ENCODE measurements around the gene FMN2.
"Not testable (repeated sequence)": the region's sequence is repeated elsewhere in the genome, so short reads cannot be mapped to it uniquely, and the experiment has no call there.

Gene FMN2

DNA sequence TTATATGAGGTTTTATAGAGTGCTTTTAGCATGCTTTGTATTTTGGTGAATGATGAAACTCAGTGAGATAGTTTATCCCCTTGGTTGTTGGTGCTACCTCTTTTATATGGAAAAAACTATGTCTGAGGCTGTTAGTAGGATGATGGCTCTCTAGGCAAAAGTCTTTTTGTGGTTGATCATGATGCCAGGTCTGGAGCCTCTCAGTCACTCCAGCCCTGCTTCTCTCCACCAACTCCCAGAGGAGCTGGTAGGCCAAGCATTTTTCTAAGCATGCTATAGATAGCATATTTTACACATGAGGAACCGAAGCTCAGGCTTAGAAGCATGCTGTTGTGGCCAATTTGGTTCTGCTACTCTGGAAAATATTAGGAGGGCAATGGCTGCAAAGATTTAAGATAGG lies 82.2 kb downstream of the FMN2 start:
- no peaks in the 10 kb centered on the region for H4K20me1 ChIP-seq (ENCODE audit: insufficient read depth, low read length)
- H3K9ac ChIP-seq (ENCODE audit: low read length): no peak overlapping the region
- no peaks in the 10 kb centered on the region for H3K36me3 ChIP-seq (replicated peaks; ENCODE audit: low read depth, low read length)
- no peaks in the 10 kb centered on the region for H3K79me2 ChIP-seq (ENCODE audit: low read length)
- H3K4me2 ChIP-seq (ENCODE audit: low read length): no peak overlapping the region
- H3K4me3 ChIP-seq (ENCODE audit: low read length): no peak overlapping the region
- TF ChIP-seq EZH2phosphoT487 (IDR thresholded peaks at IDR 0.05; ENCODE audit: low read depth): no peak
- TF ChIP-seq, protein P1, sequence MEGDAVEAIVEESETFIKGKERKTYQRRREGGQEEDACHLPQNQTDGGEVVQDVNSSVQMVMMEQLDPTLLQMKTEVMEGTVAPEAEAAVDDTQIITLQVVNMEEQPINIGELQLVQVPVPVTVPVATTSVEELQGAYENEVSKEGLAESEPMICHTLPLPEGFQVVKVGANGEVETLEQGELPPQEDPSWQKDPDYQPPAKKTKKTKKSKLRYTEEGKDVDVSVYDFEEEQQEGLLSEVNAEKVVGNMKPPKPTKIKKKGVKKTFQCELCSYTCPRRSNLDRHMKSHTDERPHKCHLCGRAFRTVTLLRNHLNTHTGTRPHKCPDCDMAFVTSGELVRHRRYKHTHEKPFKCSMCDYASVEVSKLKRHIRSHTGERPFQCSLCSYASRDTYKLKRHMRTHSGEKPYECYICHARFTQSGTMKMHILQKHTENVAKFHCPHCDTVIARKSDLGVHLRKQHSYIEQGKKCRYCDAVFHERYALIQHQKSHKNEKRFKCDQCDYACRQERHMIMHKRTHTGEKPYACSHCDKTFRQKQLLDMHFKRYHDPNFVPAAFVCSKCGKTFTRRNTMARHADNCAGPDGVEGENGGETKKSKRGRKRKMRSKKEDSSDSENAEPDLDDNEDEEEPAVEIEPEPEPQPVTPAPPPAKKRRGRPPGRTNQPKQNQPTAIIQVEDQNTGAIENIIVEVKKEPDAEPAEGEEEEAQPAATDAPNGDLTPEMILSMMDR (IDR thresholded peaks at IDR 0.05; ENCODE audit: low read depth, low read length): no peak
- no peak overlapping the region for H3K27ac ChIP-seq (ENCODE audit: low read length)
- H3K27me3 ChIP-seq (ENCODE audit: low read depth, low read length): peaks cover 6% of the 10 kb centered on the region; the same call in 1 of the 2 replicates
- H3K9me3 ChIP-seq (ENCODE audit: insufficient read depth, low read length): no peaks in the 10 kb centered on the region
- H2AFZ ChIP-seq (ENCODE audit: low read depth, low read length): no peak overlapping the region
- no peaks in the 10 kb centered on the region for H3K4me1 ChIP-seq (ENCODE audit: low read length)

DNA sequence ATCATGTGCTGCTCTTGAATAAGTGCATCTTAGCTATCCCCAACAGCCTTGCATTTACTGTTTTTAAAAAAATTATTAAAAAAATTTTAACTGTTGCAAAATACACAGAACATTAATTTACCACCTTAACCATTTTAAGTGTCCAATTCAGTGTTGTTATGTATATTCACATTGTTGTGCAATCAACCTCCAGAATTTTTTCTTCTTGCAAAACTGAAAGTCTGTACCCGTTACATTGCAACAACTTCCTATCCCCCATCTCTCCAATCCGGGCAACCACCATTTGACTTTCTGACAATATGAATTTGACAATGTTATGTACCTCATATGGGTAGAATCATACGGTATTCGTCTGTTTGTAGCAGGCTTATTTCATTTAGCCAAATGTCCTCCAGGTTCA lies 83.1 kb downstream of the FMN2 start:
- no peaks in the 10 kb centered on the region for H3K4me1 ChIP-seq (ENCODE audit: low read length)
- no peak overlapping the region for H3K9ac ChIP-seq (ENCODE audit: low read length)
- TF ChIP-seq, protein P1 (IDR thresholded peaks at IDR 0.05; ENCODE audit: low read depth, low read length): no peak
- TF ChIP-seq EZH2phosphoT487 (IDR thresholded peaks at IDR 0.05; ENCODE audit: low read depth): no peak
- H4K20me1 ChIP-seq (ENCODE audit: insufficient read depth, low read length): no peaks in the 10 kb centered on the region
- no peak overlapping the region for H3K4me2 ChIP-seq (ENCODE audit: low read length)
- H3K9me3 ChIP-seq (ENCODE audit: insufficient read depth, low read length): no peaks in the 10 kb centered on the region
- H3K36me3 ChIP-seq (replicated peaks; ENCODE audit: low read depth, low read length): no peaks in the 10 kb centered on the region
- H3K4me3 ChIP-seq (ENCODE audit: low read length): no peak overlapping the region
- peaks cover 6% of the 10 kb centered on the region; the same call in 1 of the 2 replicates for H3K27me3 ChIP-seq (ENCODE audit: low read depth, low read length)
- no peak overlapping the region for H2AFZ ChIP-seq (ENCODE audit: low read depth, low read length)
- H3K27ac ChIP-seq (ENCODE audit: low read length): no peak overlapping the region
- no peaks in the 10 kb centered on the region for H3K79me2 ChIP-seq (ENCODE audit: low read length)

DNA sequence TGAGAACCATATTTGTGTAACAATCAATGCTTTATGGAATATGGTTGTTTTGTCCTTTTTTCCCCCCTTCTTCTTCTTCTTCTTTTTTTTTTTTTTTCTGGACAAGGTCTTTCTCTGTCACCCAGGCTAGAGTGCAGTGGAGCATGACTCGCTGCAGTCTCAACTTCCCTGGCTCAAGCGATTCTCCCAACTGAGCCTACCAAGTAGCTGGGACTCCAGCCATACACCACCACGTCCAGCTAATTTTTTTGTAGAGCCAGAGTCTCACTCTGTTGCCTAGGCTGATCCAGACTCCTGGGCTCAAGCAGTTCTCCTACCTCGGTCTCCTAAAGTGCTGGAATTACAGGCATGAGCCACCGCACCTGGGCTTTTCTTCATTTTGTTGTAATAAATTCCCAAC lies 86.7 kb downstream of the FMN2 start:
- Histone ChIP-seq H2AFZ (ENCODE audit: low read depth, low read length) (no peak overlapping the region), H3K4me2 (ENCODE audit: low read length) (no peak overlapping the region), H3K9me3 (ENCODE audit: insufficient read depth, low read length) (no peaks in the 10 kb centered on the region), H3K36me3 (replicated peaks; ENCODE audit: low read depth, low read length) (no peaks in the 10 kb centered on the region), H3K4me3 (ENCODE audit: low read length) (no peak overlapping the region), H3K79me2 (ENCODE audit: low read length) (no peaks in the 10 kb centered on the region), H3K27ac (ENCODE audit: low read length) (no peak overlapping the region), H3K4me1 (ENCODE audit: low read length) (no peaks in the 10 kb centered on the region), H3K9ac (ENCODE audit: low read length) (no peak overlapping the region), H4K20me1 (ENCODE audit: insufficient read depth, low read length) (no peaks in the 10 kb centered on the region), H3K27me3 (ENCODE audit: low read depth, low read length) (peaks cover 13% of the 10 kb centered on the region)
- no peak for TF ChIP-seq EZH2phosphoT487 (IDR thresholded peaks at IDR 0.05; ENCODE audit: low read depth)
- TF ChIP-seq, protein P1 (IDR thresholded peaks at IDR 0.05; ENCODE audit: low read depth, low read length): no peak

DNA sequence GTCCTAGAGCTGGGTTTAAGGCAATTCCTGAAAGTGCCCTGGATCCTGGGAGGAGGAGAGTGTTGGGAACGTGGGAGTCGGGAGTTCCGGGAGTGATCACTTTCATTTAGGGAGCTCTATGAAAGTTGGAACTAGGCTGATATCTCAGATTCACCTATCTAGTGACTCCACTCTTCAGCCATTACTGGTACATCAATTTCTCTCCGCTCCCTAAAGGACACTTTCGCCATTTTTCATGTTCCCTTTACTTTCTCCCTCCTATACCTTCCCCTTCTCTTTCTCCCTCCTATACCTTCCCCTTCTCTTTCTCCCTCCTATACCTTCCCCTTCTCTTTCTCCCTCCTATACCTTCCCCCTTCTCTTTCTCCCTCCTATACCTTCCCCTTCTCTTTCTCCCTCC lies 93.0 kb downstream of the FMN2 start:
- not testable (repeated sequence) for H3K4me1 ChIP-seq (ENCODE audit: low read length); H3K79me2 ChIP-seq (ENCODE audit: low read length); H2AFZ ChIP-seq (ENCODE audit: low read depth, low read length); H3K36me3 ChIP-seq (replicated peaks; ENCODE audit: low read depth, low read length); H3K9ac ChIP-seq (ENCODE audit: low read length); H3K27ac ChIP-seq (ENCODE audit: low read length); H4K20me1 ChIP-seq (ENCODE audit: insufficient read depth, low read length); H3K4me3 ChIP-seq (ENCODE audit: low read length); H3K4me2 ChIP-seq (ENCODE audit: low read length); H3K9me3 ChIP-seq (ENCODE audit: insufficient read depth, low read length)
- peaks cover 24% of the 10 kb centered on the region for H3K27me3 ChIP-seq (ENCODE audit: low read depth, low read length)

DNA sequence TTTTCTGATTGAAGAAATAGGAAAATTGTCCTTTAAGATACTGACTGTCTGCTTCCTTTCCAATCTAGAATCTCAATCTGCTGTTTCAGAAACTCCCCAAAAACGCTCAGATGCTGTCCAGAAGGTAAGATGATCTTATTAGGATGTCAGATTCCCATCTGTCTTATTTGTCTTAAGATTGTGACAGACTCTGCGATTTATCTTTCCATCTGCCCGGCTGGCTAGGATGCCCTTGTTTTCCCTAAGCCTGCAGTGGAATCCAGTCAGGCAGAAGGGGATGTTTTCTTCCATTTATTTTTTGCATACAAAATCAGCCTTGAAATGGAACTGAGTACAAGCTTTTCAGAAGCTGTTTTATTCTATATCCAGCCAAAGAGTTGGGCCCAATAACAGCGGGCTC lies 96.5 kb downstream of the FMN2 start:
- Histone ChIP-seq H3K4me2 (ENCODE audit: low read length) (no peak overlapping the region), H3K9ac (ENCODE audit: low read length) (no peak overlapping the region), H3K36me3 (replicated peaks; ENCODE audit: low read depth, low read length) (no peaks in the 10 kb centered on the region), H3K4me3 (ENCODE audit: low read length) (no peak overlapping the region), H3K4me1 (ENCODE audit: low read length) (peaks cover 17% of the 10 kb centered on the region), H3K27me3 (ENCODE audit: low read depth, low read length) (peaks cover 22% of the 10 kb centered on the region), H3K9me3 (ENCODE audit: insufficient read depth, low read length) (no peaks in the 10 kb centered on the region), H4K20me1 (ENCODE audit: insufficient read depth, low read length) (no peaks in the 10 kb centered on the region), H3K27ac (ENCODE audit: low read length) (no peak overlapping the region), H2AFZ (ENCODE audit: low read depth, low read length) (no peak overlapping the region), H3K79me2 (ENCODE audit: low read length) (no peaks in the 10 kb centered on the region)
- TF ChIP-seq EZH2phosphoT487 (IDR thresholded peaks at IDR 0.05; ENCODE audit: low read depth): no peak
- TF ChIP-seq, protein P1 (IDR thresholded peaks at IDR 0.05; ENCODE audit: low read depth, low read length): no peak
